Cardiac septum (tissue), 1 donor: Measurements from ENCODE around the gene RSF1. TPM values are rescaled to one million over a fixed set of nuclear protein-coding genes. Genes with fewer than 3 reads are reported as not detected.

Experiments used
- DNase-seq: peaks from one replicate; pipeline ENCODE4 v3.0.0-alpha.2; 2020; ENCODE audit warnings: low spot score
- intact Hi-C: fragments of 100-400 bp; cut with DNase I; formaldehyde crosslinking; loops from one replicate; pipeline ENCODE4 v1.14.0; 2022
- total RNA-seq: library from RNA; stranded (reverse); fragmentation: NEBNext Ultra II Directional; extraction: Animal tissue kit (Norgen Biotek cat#: 25700); gene quantifications from one replicate; pipeline ENCODE4 v1.2.1, GENCODE V29; 2021
- donor health status: DM: no; HTN: no; CAD: no.

The RSF1 gene
- total RNA-seq, 1 donor from 2014 or later = 52.3 TPM

DNA sequence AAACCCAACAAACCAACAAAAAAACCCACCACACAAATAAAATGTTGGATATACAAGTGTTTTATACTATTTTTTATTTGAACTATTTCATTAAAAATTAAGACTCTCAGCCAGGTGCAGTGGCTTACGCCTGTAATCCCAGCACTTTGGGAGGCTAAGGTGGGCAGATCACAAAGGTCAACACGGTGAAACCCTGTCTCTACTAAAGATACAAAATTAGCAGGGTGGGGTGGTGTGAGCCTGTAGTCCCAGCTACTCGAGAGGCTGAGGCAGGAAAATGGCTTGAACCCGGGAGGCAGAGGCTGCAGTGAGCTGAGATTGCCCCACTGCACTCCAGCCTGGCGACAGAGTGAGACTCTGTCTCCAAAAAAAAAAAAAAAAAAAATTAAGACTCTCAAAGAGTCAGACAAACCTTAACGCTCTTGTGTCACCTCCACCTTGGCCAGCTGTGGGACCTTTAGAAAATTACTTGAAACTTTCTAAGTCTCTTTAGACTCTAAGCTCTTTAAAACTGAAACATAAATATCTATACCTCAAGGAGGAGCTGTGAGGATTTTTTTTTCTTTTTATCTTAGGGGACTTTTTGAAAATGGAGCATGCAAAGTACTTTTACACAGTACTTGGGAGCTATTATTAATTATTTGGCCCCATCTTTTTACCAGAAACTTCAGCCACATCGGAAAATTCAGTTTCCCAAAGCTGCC is 114.5 kb downstream of the RSF1 start:
- intact Hi-C loops = no loop called here
- DNase-seq = no peak

DNA sequence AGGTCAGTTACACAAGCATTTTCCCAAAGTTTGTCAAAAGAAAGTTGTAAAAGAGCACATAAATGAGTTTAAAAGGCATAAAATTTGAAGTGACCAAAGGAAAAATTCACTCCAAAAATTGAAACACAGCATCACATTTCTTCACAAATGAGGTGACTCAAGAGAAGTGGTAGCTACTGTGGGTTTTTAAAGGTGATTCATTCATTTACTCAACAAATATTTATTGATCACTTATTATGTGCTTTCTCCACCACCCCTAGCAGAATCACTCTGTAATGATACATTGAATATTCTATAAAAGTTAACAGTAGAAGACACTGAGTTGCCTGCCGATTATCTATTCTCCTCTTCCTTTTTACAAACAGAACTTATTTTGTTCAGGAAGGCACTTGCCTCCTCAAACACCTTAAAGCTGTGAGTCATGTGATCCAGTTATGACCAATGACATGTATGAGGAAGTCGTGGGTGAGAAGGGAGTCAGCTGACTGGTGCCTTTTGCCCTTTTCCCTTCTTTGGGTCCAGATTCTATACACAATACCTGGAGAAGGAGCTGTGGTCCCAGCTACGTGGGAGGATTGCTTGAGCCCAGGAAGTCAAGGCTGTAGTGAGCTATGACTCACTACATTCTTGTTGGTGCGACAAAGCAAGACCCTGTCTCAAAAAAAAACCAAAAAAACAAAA is 115.2 kb downstream of the RSF1 start:
- intact Hi-C loops = no loop called here

DNA sequence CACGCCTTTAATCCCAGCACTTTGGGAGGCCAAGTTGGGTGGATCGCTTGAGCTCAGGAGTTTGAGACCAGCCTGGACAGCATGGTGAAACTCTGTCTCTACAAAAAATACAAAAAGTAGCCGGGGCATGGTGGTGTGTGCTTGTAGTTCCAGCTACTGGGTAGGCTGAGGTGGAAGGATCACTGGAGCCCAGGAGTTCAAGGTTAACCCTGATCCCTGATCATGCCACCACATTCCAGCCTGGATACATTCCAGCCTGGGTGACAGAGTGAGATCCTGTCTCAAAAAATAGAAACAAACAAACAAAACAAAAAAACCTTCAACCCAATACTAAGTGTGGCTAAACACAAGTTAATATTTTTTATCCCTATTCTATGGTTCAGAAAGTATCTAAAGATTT is 116.5 kb downstream of the RSF1 start:
- intact Hi-C loops = no loop called here
- DNase-seq = no peak

More for the DNA sequence above, 115.2 kb downstream of the RSF1 start:
- no peak for DNase-seq

DNA sequence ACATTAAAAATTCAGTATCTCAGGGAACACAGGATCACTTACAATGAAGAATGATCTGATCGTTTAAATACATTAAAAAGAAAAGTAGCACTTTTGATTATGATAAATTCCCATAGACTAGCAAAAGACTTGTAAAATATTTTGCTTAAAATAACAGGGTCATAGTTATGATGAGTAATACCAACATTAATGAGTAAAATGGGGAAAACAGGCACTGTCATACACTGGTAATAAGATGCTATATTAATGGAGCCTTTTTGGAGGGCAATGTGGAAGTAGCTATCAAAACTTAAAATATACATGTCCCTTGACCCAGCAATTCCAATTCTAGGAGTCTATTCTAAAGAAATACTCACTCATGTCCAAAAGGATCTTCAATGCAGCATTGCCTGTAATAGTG is 121.1 kb downstream of the RSF1 start:
- DNase-seq = no peak
- intact Hi-C loops = no loop called here

DNA sequence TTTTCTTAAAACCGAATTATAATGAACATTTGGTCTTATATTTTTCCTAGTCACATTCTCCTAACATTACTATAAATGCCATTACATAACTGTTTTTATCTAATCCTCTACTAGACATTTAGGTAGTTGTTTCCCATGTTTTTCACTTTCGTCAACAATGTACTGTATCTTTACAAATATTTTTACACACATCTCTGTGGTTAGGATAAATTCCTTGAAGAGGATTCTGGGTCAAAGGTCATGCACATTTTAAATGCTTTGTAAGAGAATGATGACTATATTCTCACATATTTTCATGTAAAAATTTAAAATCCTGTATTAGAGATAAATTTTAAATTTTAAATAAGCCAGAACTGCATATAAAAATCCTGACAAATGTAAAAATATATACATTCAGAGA is 121.6 kb downstream of the RSF1 start:
- DNase-seq = no peak
- intact Hi-C loops = no loop called here

DNA sequence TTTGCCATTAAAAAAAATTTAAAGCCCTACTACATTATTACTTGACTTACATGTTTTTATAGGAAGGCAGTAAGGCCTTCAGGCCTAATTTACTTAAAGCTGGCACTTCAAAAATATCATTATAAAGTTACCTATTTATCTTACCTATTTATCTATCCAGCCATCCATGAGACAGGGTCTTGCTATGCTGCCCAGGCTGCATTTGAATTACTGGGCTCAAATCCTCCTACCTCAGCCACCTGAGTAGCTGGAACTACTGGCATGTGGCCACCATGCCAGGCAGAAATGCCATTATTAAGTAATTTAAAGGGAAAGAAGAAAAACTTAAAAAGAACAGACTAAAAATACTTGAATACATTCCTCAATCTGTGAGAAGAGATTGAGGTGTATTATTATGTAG is 122.7 kb downstream of the RSF1 start:
- DNase-seq = no peak
- intact Hi-C loops = no loop called here

DNA sequence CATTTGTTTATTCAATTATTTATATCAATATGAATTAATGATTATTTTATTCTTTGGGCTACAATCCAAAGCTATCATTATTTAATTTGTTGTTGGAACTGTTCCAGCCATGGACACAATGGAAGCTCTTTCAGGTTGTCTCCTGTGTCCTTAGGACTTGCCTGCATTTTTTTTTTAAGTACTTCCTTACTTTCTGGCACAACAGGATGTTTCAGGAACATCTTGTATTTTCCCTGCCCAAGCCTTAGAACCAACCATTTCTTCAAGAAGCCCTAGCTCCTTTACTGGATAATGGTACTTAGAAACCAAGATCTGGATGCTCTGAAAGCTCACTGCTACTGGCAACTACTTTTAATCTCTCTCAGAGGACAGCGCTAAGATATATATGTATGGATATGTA is 125.1 kb downstream of the RSF1 start:
- intact Hi-C loops = no loop called here
- no peak for DNase-seq

DNA sequence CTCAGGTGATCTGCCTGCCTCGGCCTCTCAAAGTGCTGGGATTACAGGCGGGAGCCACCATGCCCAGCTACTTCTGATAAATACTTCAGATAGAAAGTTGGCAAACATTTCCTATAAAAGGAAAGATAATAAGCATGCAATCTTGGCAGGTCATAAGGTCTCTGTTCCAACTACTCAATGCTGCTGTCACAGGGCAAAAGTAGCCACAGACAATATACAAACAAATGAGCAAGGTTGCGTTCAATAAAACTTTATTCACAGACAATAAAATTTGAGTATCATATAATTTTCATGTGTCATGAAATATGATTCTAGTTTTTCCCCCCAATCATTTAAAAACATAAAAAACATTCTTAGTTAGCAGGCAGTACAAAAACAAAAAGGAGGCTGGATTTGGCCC is 129.9 kb downstream of the RSF1 start:
- intact Hi-C loops = no loop called here
- no peak for DNase-seq

DNA sequence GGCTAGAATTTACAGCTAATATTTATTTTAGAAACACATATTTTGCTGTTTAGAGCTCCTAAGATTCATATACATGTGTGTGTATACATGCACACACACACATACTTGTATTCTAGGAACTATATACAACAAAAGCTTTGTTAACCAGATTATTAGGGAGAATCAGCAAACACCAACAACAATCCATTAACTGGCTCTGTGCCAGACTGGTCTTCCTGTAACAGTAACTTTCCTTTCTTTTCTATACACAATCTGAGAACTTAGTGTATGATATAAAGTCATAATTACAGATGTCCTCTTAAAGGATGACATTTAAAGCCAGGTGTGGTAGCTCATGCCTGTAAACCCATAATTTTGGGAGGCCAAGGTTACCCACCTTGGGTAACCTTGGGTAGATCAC is 133.4 kb downstream of the RSF1 start:
- intact Hi-C loops = no loop called here
- no peak for DNase-seq

DNA sequence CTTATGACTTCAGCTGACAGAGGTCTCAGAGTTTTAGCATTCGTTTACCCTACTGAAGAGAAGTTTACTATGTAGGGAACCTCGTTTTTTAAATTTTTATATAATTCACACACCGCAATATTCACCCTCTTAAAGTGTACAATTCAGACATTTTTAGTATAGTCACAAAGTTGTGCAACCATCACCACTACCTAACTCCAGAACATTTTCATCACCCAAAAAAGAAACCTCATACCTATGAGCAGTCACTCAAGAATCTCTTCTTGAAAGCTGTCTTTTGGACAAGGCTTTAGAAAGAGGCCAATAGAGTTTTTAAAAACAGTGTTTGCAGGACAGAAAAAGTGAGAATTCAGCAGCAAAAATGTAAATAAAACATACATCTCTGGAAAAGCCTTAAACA is 143.4 kb downstream of the RSF1 start:
- intact Hi-C loops = no loop called here
- no peak for DNase-seq

DNA sequence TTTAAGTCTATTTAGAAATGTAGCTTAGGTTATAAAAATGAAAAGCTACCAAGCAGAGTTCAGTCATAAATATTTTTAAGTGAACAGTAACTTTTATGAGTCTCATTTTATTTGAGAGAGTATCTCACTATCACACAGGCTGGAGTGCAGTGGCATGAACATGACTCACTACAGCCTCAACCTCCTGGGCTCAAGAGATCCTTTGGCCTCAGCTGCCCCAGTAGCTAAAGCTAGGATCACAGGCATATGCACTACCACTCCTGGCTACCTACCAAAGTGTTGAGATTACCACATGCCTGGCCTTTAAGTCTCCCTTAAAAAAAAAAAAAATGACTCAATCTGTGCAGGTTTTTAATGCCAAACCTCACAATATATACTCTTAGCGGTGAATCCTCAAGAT is 148.3 kb downstream of the RSF1 start:
- intact Hi-C loops = no loop called here
- DNase-seq = no peak

DNA sequence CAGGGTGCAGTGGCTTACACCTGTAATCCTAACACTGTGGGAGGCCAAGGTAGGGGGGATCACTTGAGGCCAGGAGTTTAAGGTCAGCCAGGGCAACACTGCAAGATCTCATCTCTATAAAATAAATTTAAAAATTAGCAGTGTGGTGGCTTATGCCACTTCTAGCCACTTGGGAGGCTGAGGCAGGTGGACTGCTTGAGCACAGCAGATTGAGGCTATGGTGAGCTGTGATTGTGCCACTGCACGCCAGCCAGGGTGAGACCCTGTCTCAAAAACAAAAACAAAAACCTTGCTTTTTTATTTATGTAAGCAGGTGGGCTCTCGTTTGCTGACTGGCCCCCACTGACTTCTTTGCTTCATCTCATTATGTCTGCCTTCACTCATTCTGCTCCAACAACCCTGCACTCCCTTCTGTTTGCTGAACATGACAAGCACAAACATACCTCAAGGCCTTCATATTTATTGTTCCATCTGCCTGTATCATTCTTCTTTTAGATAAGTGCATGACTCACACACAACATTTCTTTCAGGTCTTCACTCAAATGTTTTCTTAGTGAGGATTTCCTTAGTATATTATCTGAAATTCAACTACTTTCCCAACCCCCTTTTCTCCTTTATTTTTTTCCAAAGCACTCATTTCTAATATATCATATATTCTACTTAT is 150.5 kb downstream of the RSF1 start:
- intact Hi-C loops = no loop called here
- no peak for DNase-seq

DNA sequence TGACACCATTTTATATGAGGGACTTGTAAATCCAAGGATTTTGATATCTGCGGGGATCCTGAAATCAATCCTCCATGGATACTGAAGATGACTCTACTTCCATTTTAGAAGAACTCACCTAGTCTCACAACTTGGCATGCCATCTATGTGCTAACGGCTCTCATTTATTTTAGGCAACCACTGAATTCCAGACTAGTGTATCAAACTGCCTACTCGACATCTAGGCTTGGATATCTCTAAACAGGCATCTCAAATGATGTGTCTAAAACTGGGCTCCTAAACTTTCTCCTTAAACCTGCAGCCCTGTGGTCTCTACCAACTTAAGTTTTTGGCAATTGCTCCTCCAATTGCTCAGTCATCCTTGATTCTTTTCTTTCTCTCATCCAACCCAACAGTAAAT is 151.8 kb downstream of the RSF1 start:
- intact Hi-C loops = no loop called here
- DNase-seq = no peak

DNA sequence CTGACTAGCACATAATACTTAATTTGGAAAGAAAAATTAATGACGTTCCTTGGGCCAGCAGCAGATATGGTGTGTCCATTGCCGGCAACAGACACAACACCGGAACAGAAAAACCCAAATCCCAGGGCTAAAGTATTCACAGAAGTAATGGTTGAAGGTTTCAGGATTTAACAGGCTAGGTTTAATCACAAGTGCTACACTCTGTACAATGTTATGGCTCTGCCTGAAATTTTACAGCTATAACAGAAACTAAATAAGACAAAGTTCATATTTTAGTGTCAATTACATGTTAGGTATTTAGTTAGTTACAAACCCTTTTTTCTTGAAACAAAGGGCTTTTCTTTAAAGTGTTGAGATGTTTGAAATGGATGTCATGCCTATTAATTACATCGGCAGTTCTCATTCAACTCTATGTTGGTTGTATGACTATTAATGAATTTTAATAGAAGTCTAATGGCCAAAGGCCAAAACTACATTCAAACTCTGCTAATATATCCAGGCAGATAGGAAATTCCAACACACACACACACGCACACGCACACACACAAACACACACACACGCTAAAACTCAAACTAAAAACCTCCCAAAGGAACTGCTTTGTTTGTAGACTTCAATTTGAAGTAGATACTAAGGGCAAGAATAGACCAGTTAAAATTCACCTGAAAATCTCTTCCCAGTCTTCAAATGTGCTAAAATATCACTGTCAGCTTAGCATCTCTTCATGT is 155.1 kb downstream of the RSF1 start:
- intact Hi-C loops = no loop called here
- DNase-seq = no peak

DNA sequence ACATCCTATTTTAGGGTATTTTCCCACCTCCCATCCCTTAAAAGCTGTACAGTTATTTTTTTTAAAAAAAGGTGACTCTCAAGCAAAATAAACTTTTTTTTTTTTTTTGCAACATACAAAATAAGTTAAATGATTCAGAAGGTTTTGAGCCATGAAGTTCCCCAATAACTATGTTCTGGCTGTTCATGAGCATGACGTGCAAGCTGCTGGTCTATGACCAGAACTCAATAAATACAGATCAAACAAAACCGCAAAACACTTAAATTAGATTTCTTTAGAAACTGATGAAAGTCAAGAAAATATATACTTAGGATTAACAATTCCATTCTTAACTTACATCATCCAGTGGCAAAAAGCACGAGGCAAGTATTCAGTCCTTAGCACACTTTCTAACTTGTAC is 158.9 kb downstream of the RSF1 start:
- intact Hi-C loops = no loop called here
- no peak for DNase-seq

DNA sequence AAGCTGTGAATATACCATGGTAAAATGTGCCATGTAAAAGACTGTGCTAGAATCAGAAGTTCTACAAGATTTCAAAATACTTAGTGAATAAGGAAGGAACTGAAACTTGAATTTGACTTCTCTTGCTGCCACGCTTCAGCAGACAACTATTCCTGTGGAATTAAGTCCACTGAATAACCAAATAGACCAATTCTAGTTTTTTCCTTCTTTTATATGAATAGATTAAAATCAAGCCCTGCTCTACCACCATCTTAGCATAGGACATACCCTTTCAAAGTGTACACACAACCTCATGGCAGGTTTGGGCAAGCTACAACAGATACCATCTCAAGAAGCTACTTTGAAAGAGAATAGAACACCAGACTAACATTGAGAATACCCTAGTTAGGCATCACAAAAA is 159.6 kb downstream of the RSF1 start:
- DNase-seq = no peak
- intact Hi-C loops = no loop called here

DNA sequence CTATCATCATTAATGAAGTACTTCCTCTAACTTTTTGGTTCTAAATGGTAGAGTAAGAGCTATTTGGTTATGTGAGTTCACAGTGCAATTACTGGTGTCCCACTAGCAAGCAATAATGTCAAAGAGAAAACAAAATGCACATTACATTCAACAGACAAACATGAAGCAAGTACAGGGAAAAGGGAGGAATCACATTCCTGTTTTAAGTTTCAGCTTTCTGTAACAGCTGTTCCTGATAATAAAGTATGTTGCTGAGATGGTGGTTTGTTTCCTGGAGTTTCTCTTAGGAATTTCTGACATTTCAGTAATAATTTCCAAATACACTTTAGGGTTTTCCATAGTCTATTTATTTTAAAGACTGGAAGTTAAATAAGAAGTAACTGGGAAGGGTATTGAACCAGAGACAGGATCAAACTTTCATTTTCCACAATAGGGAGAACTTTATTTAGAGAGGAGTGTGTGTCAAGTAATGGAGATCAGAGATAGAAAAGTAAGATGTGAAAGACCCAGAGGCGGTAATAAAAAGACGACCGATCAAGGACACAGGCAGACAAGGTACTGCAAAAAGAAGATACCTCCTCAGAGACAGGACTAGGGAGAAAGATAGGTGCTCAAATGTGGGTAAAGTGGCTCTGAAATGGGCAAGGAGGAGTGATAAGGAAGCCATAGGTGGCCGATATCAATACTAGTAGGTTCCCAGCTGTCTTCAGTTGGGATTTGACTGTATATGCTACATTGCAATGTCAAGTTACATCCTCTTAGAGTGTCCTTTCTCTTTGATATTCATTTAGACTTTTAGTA is 162.1 kb downstream of the RSF1 start:
- DNase-seq = no peak
- intact Hi-C loops = no loop called here

DNA sequence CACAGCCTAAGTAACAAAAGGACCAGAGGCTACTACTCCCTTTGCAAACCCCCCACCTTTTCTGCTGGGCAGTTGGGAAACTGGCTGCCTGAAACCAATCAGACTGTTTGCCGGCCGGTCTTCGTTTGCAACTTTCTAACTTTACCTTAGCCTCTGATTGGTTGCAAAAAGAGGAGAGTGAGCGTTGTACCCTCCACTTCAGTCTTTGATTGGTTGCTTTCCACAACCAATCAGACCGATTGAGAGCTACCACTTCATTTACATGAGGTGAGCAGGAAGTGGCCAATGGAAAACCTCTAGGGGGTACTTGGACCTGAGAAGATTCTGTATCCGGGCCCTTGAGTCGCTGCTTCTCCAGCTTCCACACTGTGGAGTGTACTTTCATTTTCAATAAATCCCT is 164.2 kb downstream of the RSF1 start:
- DNase-seq = no peak
- intact Hi-C loops = no loop called here

DNA sequence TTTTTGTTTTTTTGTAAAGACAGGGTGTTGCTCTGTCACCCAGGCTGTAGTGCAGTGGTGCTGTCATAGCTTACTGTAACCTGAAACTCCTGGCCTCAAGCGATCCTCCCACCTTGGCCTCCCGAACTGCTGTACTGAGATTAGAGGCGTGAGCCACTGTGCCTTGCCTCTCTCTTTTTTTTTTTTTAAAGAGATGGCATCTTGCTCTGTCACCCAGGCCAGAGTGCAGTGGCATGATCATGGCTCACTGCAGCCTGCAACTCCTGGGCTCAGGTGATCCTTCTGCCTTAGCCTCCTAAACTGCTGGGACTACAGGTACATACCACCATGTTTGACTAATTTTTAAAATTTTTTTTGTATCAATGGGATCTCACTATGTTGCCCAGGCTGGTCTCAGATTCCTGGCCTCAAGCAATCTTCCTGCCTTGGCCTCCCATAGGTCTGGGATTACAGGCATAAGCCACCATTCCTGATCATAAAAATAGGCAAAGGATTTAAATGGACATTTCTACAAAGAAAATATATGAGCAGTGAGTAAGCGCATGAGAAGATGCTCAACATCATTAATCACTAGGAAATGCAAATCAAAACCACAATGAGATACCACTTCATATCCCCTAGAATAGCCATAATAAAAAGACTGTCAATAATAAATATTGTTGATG is 165.6 kb downstream of the RSF1 start:
- intact Hi-C loops = no loop called here
- no peak for DNase-seq
